ENCODE measurements around the gene CHP1. TPM values are rescaled to one million over a fixed set of nuclear protein-coding genes. Genes with fewer than 3 reads are reported as not detected.

Gene CHP1
- total RNA-seq, 1 experiment from 2014 or later = 101 TPM

- Histone ChIP-seq H3K9me3 (ENCODE audit: control insufficient read depth in 1 of 2, insufficient read depth in 1 of 2, low read depth in 1 of 2, low read length in 2 of 2) (no peaks in the 10 kb centered on the region), H3K27me3 (ENCODE audit: insufficient read depth, low read length) (no peaks in the 10 kb centered on the region), H4K20me1 (ENCODE audit: insufficient read depth) (no peaks in the 10 kb centered on the region), H3K27ac (ENCODE audit: low read depth, low read length) (no peak overlapping the region), H3K4me2 (ENCODE audit: low read length) (no peak overlapping the region), H3K4me1 (ENCODE audit: control insufficient read depth in 1 of 2, insufficient read depth in 2 of 2, low read length in 2 of 2) (no peaks in the 10 kb centered on the region), H3K4me3 (replicated peaks in 1 of 2; ENCODE audit: low read depth in 1 of 2, low read length in 2 of 2) (no peak overlapping the region), H3K9ac (ENCODE audit: low read length) (no peak overlapping the region), H3K9me2 (ENCODE audit: insufficient read depth) (no peaks in the 10 kb centered on the region), H3K79me2 (ENCODE audit: insufficient read depth, low read length) (no peaks in the 10 kb centered on the region), H3K36me3 (ENCODE audit: control insufficient read depth in 1 of 2, insufficient read depth in 2 of 2, low read length in 2 of 2) (no peaks in the 10 kb centered on the region), H2AFZ (ENCODE audit: low read depth, low read length, poor library complexity, severe bottlenecking) (no peak overlapping the region)
- RAD21 ChIA-PET (ENCODE audit: low non-redundant PET in 1 of 2, low total read pairs in 2 of 2, uncharacterized antibody in 2 of 2, unreplicated experiment in 2 of 2) = no interaction called here
- ATAC-seq (no peak), DNase-seq (ENCODE audit: low read depth, low spot score) (no peak)
- POLR2A ChIA-PET = interaction anchor here (0.6 kb wide), 1 partner anchor 223 kb away, joined by 3 read pairs; no protein-coding TSS in a partner anchor
- CTCF ChIA-PET = no interaction called here
- no peak for TF ChIP-seq CBX3 (IDR thresholded peaks at IDR 0.05; ENCODE audit: low read depth)
- no peak for TF ChIP-seq EGR1 (IDR thresholded peaks at IDR 0.05; ENCODE audit: low read depth)
- no peak for TF ChIP-seq EZH2phosphoT487 (IDR thresholded peaks at IDR 0.05; ENCODE audit: borderline replicate concordance)
- TF ChIP-seq REST (IDR thresholded peaks at IDR 0.05; ENCODE audit: low read depth) = no peak
- TF ChIP-seq ZFX (IDR thresholded peaks at IDR 0.05) = no peak
- TF ChIP-seq POLR2AphosphoS5 (IDR thresholded peaks at IDR 0.05; ENCODE audit: low read depth, low read length) = no peak
- BruUV-seq (replicated peaks) = no TSS peak
- intact Hi-C loops (cut with micrococcal nuclease) = no loop called here
These were observed 31.6 kb upstream of the CHP1 start for GRCh38 chr15:41199470-41199869.

GRCh38 chr15:41203395-41203794, 27.7 kb upstream of the CHP1 start:
- H3K36me3 ChIP-seq (ENCODE audit: control insufficient read depth in 1 of 2, insufficient read depth in 2 of 2, low read length in 2 of 2) = no peaks in the 10 kb centered on the region
- intact Hi-C loops (cut with micrococcal nuclease) = no loop called here
- H3K79me2 ChIP-seq (ENCODE audit: insufficient read depth, low read length) = no peaks in the 10 kb centered on the region
- H3K9me3 ChIP-seq (ENCODE audit: control insufficient read depth in 1 of 2, insufficient read depth in 1 of 2, low read depth in 1 of 2, low read length in 2 of 2) = no peaks in the 10 kb centered on the region
- POLR2A ChIA-PET = no interaction called here
- no peak overlapping the region for H3K4me3 ChIP-seq (replicated peaks in 1 of 2; ENCODE audit: low read depth in 1 of 2, low read length in 2 of 2)
- no peak overlapping the region for H3K9ac ChIP-seq (ENCODE audit: low read length)
- no peaks in the 10 kb centered on the region for H3K9me2 ChIP-seq (ENCODE audit: insufficient read depth)
- H4K20me1 ChIP-seq (ENCODE audit: insufficient read depth) = no peaks in the 10 kb centered on the region
- RAD21 ChIA-PET (ENCODE audit: low non-redundant PET in 1 of 2, low total read pairs in 2 of 2, uncharacterized antibody in 2 of 2, unreplicated experiment in 2 of 2) = no interaction called here
- ATAC-seq (no peak), DNase-seq (ENCODE audit: low read depth, low spot score) (no peak)
- H3K27ac ChIP-seq (ENCODE audit: low read depth, low read length) = no peak overlapping the region
- H2AFZ ChIP-seq (ENCODE audit: low read depth, low read length, poor library complexity, severe bottlenecking) = peak overlapping the region; percentile 21
- CTCF ChIA-PET = no interaction called here
- no TSS peak for BruUV-seq (replicated peaks)
- no peaks in the 10 kb centered on the region for H3K4me1 ChIP-seq (ENCODE audit: control insufficient read depth in 1 of 2, insufficient read depth in 2 of 2, low read length in 2 of 2)
- no peaks in the 10 kb centered on the region for H3K27me3 ChIP-seq (ENCODE audit: insufficient read depth, low read length)
- H3K4me2 ChIP-seq (ENCODE audit: low read length) = no peak overlapping the region
- no peak for TF ChIP-seq JUND (IDR thresholded peaks at IDR 0.05)
- TF ChIP-seq CBX3 (IDR thresholded peaks at IDR 0.05; ENCODE audit: low read depth) = no peak
- TF ChIP-seq ZBTB33 (IDR thresholded peaks at IDR 0.05; ENCODE audit: extremely low read depth, insufficient replicate concordance, low read length) = no peak
- TF ChIP-seq RAD21 (IDR thresholded peaks at IDR 0.05; ENCODE audit: low read depth) = no peak
- no peak for TF ChIP-seq ZFX (IDR thresholded peaks at IDR 0.05)
- TF ChIP-seq SP1 (IDR thresholded peaks at IDR 0.05; ENCODE audit: low read depth) = no peak
- TF ChIP-seq CEBPB (IDR thresholded peaks at IDR 0.05; ENCODE audit: low read depth) = no peak
- TF ChIP-seq POLR2AphosphoS5 (IDR thresholded peaks at IDR 0.05; ENCODE audit: low read depth, low read length) = no peak
- no peak for TF ChIP-seq REST (IDR thresholded peaks at IDR 0.05; ENCODE audit: low read depth)
- TF ChIP-seq ELF1 (IDR thresholded peaks at IDR 0.05; ENCODE audit: borderline replicate concordance, low read depth) = no peak

Measured in HCT116 (cell line).